Measurements from ENCODE around the gene HOXB3. TPM values are rescaled to one million over a fixed set of nuclear protein-coding genes. Genes with fewer than 3 reads are reported as not detected.
A peak's percentile ranks its signal among the peaks of the same experiment; 100 is the strongest.

The HOXB3 gene
- total and polyA plus RNA-seq, 2 of the 4 experiments (the other 2 are of a cell fraction): 6.3 to 59.6 TPM

- peak overlapping the region; percentile 98 for H3K4ac ChIP-seq (ENCODE audit: low read depth, low read length)
- intact Hi-C loops (cut with micrococcal nuclease): no loop called here
- peak overlapping the region; percentile 81 for H2AK5ac ChIP-seq (ENCODE audit: low read depth, low read length)
- peak overlapping the region; percentile 90 for H4K5ac ChIP-seq (ENCODE audit: low read depth, low read length)
- peak overlapping the region; percentile 98 for H3K14ac ChIP-seq (replicated peaks; ENCODE audit: low read depth, low read length)
- peak overlapping the region; percentile 35 for H2BK20ac ChIP-seq (ENCODE audit: low read depth, low read length)
- dilution Hi-C loops (cut with HindIII; ENCODE audit: low sequenced_read_pairs, unreplicated experiment): no loop called here
- ChIA-PET CTCF (interaction anchor here (0.6 kb wide), 1 partner anchor 13 kb away, joined by 4 read pairs; no protein-coding TSS in a partner anchor), POLR2A (ENCODE audit: unreplicated experiment) (interaction anchor here (0.6 to 1.7 kb wide), 8 partner anchors 7 to 213 kb away, joined by 3 to 4 read pairs (median 4); partner anchors contain the start of gene HOXB4)
- no peaks in the 10 kb centered on the region for H3K9me3 ChIP-seq (ENCODE audit: control insufficient read depth, insufficient read depth, low read length)
- H4K20me1 ChIP-seq (ENCODE audit: insufficient read depth, low read length): no peaks in the 10 kb centered on the region
- peak overlapping the region; percentile 75; the same call in 1 of the 3 replicates for H2BK15ac ChIP-seq (ENCODE audit: low read depth, low read length)
- no TSS peak for BruUV-seq (replicated peaks)
- H3K79me1 ChIP-seq (ENCODE audit: low read depth in 1 of 2, low read length in 2 of 2): peaks cover 4 to 25% of the 10 kb centered on the region in 2 experiments; a peak in 2 of 4 replicates
- peak overlapping the region; percentile 8; the same call in 1 of the 2 replicates for H3K4me3 ChIP-seq (ENCODE audit: insufficient read depth, low read depth, low read length)
- peaks cover 40% of the 10 kb centered on the region for H3K4me1 ChIP-seq (ENCODE audit: control insufficient read depth, insufficient read depth, low read length)
- in situ Hi-C loops (cut with MboI; ENCODE audit: low sequenced_read_pairs): loop anchor here (10.0 kb wide), 1 partner anchor 193 kb away; no protein-coding TSS in a partner anchor
- peak overlapping the region; percentile 100 for H3K23ac ChIP-seq (ENCODE audit: low read depth, low read length)
- H3K9ac ChIP-seq (ENCODE audit: low read depth, low read length): peak overlapping the region; percentile 94
- peak overlapping the region; percentile 93 for H3K56ac ChIP-seq (ENCODE audit: extremely low read depth, insufficient read depth, low read length)
- peak overlapping the region; percentile 54 for H2AFZ ChIP-seq (replicated peaks; ENCODE audit: low read length, poor library complexity)
- H4K8ac ChIP-seq (ENCODE audit: low read depth in 2 of 2, low read length in 2 of 2): peak overlapping the region; percentile 77 to 80
- TF ChIP-seq, protein P1, sequence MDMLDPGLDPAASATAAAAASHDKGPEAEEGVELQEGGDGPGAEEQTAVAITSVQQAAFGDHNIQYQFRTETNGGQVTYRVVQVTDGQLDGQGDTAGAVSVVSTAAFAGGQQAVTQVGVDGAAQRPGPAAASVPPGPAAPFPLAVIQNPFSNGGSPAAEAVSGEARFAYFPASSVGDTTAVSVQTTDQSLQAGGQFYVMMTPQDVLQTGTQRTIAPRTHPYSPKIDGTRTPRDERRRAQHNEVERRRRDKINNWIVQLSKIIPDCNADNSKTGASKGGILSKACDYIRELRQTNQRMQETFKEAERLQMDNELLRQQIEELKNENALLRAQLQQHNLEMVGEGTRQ (IDR thresholded peaks at IDR 0.05; ENCODE audit: low read depth, low read length): peak; percentile 93
- TF ChIP-seq MAZ (IDR thresholded peaks at IDR 0.05; ENCODE audit: borderline replicate concordance, low read depth, low read length) (no peak), BHLHE40 (IDR thresholded peaks at IDR 0.05; ENCODE audit: low read depth, low read length) (peak; percentile 70), RFX5 (IDR thresholded peaks at IDR 0.05; ENCODE audit: low read depth, low read length) (no peak), POLR2A (IDR thresholded peaks at IDR 0.05; ENCODE audit: low read depth, low read length) (no peak), NFE2L2 (IDR thresholded peaks at IDR 0.05; ENCODE audit: low read depth, low read length) (no peak), CHD1 (IDR thresholded peaks at IDR 0.05; ENCODE audit: low read depth, low read length) (no peak)
- TF ChIP-seq, protein P2, sequence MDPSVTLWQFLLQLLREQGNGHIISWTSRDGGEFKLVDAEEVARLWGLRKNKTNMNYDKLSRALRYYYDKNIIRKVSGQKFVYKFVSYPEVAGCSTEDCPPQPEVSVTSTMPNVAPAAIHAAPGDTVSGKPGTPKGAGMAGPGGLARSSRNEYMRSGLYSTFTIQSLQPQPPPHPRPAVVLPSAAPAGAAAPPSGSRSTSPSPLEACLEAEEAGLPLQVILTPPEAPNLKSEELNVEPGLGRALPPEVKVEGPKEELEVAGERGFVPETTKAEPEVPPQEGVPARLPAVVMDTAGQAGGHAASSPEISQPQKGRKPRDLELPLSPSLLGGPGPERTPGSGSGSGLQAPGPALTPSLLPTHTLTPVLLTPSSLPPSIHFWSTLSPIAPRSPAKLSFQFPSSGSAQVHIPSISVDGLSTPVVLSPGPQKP (IDR thresholded peaks at IDR 0.05; ENCODE audit: borderline replicate concordance, low read depth, low read length): no peak
- peak overlapping the region; percentile 85 for H2AK9ac ChIP-seq (replicated peaks; ENCODE audit: low read depth, low read length, poor library complexity)
- 11% methylated on average over 11 of the region's 24 CpGs; no CpG with 5 or more reads in 1 of the 2 experiments for WGBS, 2 experiments (ENCODE audit: extremely low coverage in 2 of 2, insufficient read length in 1 of 2)
- peak overlapping the region; percentile 96 for H2BK5ac ChIP-seq (ENCODE audit: low read depth, low read length, poor library complexity, severe bottlenecking)
- peak overlapping the region; percentile 87 for H2BK120ac ChIP-seq (ENCODE audit: low read depth, low read length)
- peaks cover 29% of the 10 kb centered on the region for H3K36me3 ChIP-seq (ENCODE audit: control insufficient read depth, insufficient read depth, low read length)
- peak overlapping the region; percentile 98 for H3K27ac ChIP-seq (ENCODE audit: insufficient read depth, low read length)
- peak overlapping the region; percentile 84 for H3K4me2 ChIP-seq (ENCODE audit: low read depth, low read length)
- DNase-seq (peak; percentile 88), ATAC-seq (ENCODE audit: low read depth) (no peak)
- H4K91ac ChIP-seq (ENCODE audit: insufficient read depth, low read depth, low read length): peak overlapping the region; percentile 94
- H3K27me3 ChIP-seq (ENCODE audit: control insufficient read depth, insufficient read depth, low read length): no peaks in the 10 kb centered on the region
- peaks cover 3% of the 10 kb centered on the region; the same call in 1 of the 2 replicates for H3K9me1 ChIP-seq (ENCODE audit: insufficient read depth, low read length)
- H3K18ac ChIP-seq (ENCODE audit: low read depth, low read length): peak overlapping the region; percentile 95
Observed at GRCh38 chr17:48547808-48548522, 42.1 kb downstream of the HOXB3 start.
